CD4-positive, alpha-beta T cell treated with Interleukin-15 for 4 hours (primary cell): Measurements from ENCODE around the gene CSNK2B.
"Not testable (repeated sequence)": the region's sequence is repeated elsewhere in the genome, so short reads cannot be mapped to it uniquely, and the experiment has no call there.

Experiments
- DNase-seq: peaks from one replicate; pipeline ENCODE4 v3.0.0-alpha.2; 2020; ENCODE audit warnings: low spot score

CSNK2B gene

DNA sequence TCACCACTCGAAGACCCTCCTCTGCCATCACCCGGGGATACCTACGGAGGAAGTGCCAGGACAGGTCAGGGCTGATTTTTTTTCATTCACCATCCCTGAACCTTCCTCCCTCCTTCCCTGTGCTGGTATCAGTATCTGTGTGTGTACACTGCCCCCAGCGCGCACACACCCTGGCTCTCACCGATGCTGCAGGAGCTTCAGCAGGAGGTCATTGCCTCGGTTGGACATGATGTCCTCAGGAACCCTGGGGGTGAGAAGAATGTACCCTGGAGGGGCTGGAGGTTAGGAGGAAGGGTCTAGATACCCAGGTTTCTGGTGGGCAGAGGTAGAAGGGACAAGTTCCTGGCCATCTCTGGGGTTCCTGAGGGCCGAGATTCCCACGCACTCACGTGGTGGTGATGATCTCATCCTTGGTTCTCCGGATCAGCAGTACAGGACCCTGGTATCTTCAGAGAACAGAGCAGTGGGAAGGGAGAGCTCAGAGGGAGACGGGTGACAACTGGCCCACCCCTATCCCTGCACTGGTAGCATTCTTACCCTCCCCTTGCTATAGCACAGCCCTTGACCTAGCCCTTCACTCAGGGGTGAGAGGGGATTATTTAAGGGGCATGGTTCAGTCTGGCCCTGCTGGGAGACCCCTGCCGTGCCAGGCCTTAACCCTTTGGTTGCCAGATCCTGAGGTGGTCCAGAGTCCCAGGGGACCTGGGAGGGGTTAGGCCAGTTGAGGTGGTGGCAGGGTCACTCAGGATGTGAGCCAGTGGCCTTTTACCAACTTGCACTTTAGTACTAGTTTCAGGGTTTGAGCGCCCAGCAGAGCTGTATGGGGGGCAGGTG, 22.2 kb downstream of the CSNK2B start:
- DNase-seq, result no peak

- no peak for DNase-seq
These were observed 23.6 kb downstream of the CSNK2B start for GRCh38 chr6:31689249-31690110.

GRCh38 chr6:31690231-31691077, 24.6 kb downstream of the CSNK2B start:
- DNase-seq, result no peak

DNA sequence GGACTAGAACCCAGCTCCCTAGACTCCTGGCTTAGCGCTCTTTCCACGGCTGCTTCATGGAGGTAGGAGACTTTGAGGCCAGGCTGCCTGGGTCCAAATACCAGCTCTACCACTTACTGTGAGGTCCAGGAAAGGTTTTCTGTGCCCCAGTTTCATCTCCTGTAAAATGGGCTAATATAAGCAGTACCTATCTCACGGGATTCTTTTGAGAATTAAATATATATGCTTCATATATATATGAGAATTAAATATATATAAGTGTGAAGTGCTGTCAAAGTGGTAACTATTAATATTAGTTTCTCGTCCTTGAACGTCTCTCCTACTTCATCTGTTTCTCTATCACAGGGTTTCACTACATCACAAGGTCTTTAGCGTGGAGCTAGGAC, 25.2 kb downstream of the CSNK2B start:
- no peak for DNase-seq

- DNase-seq, result no peak
These were observed 25.8 kb downstream of the CSNK2B start for GRCh38 chr6:31691564-31692108.

DNA sequence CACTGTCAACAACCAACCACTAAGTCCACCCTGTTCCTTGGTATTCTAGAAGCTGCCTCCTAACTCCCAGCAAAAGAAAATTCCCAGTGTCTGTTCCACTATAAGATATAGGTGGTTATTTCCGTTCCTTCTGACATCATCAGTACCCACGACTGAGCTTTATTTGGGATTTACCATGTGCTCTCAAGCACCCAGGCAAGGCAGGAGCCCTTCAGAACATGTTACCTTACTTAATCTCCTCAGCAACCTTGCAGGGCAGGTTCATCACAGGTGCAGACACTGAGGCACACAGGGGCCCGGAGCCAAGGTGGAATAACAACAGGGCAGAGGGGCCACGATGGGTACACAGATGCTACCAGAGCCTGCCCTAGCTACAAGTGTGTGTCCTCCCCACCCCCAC, 26.5 kb downstream of the CSNK2B start:
- no peak for DNase-seq

- no peak for DNase-seq
These were observed 27.0 kb downstream of the CSNK2B start for GRCh38 chr6:31692886-31693285.

DNA sequence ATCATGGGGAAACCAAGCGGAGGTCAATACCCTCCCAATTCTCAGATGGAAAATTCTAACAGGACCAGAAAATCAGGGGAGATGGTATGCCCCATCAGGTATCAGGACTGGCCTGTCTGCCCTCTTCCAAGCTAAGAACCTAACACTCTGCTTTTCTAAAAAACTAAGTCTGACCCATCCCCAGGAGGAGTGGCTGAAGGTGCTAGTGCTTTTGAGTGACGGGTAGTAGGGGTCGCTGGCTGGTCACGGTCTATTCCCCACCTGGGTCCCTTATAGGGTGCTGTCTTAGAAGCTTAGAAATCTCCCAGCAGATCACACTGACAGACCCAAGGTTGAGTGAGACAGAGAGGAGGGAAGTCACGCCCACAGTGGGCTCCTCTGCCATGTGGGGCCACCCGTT, 27.7 kb downstream of the CSNK2B start:
- DNase-seq, result no peak

- no peak for DNase-seq
These were observed 31.7 kb downstream of the CSNK2B start for GRCh38 chr6:31697555-31697954.

- DNase-seq, result no peak
These were observed 35.0 kb downstream of the CSNK2B start for GRCh38 chr6:31700740-31701401.

GRCh38 chr6:31701666-31702404, 36.0 kb downstream of the CSNK2B start:
- no peak for DNase-seq

DNA sequence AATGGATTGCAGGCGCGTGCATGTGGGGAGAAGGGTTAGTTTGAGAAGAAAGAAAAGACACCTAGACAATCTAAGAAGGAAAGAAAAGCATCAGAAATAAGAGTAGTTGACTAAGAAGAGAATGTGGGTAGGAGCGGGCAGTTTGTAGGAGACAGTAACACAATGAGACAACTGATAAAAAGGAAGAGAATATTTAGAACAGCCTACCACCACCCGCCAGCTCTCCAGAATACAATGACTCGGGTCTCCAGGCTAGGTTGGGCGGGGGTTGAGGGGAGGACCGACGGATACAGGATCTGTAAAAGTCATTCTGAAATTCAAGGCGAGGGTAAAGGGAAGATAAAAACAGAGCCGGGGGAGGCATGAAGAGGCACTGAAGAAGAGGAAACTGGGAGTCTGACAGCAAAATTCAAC, 36.5 kb downstream of the CSNK2B start:
- DNase-seq, result no peak

DNA sequence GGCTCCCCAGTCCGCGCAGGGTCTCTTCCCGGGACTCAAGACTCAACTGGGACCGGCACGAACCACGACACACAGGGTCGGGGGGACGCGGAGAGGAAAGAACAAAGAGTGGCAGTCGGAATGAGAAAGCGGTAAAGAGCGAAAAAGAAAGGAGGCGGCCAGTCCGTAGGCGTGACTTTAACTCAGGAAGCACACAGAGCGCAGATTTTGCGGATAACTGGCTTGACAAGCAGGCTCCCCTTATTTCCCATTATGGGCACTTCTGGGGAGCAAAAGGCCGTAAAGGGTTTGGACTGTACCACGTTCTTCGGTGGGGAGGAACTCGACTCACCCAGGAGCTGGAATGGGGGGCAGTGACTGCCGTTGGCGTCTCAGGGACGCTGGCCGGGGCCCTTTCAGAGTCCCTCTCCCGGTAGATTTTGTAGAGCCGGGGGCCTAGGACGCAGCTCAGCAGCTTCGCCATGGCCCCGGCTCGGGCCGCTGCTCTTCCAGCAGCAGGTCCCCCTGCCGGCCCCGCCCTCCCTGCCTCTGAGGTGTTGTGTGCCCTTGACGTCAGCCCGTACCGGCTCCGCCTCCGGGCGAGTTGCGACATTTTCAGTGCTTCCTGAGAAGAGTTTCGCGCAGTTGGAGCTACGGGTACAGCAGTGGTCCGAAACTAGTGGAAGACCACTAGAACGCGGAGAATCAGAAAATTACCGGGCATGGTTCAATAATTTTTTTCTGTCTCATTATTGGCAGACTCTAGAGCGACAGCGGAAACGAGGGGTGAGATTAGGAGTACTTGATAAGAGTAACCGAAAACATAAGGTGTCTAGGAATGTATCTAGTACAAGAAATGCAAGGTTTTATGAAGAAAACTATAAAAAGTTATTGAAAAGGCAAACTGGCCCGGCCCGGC, 37.2 kb downstream of the CSNK2B start, which contains the start of gene ABHD16A:
Gene ABHD16A, minus strand, starts transcription at position 506 of the 898 bp plus-strand sequence. Its CDS starts 43 bp downstream, at position 463.
- DNase-seq, result peak; percentile 97

DNA sequence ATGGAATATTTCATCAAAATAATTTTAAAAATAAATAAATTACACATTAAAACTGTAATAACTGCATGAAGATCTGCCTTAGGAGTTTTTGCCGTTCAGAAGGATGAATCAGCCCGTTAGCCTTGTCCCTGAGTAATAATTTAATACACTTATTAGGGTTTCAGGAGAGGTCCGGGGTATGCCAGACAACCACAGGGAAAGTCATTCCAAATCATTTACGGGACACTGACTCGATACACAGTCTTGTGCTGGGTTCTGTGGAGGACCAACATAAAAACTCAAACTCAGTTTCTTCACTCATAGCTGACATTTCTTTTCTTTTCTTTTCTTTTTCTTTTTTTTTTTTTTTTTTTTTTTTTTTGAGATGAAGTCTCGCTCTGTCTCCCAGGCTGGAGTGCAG, 40.1 kb downstream of the CSNK2B start:
- no peak for DNase-seq

- DNase-seq, result no peak
These were observed 40.7 kb downstream of the CSNK2B start, which contains the start of gene LY6G6F for GRCh38 chr6:31706599-31706998. Gene LY6G6F (plus strand): TSS chr6:31706866. CDS start chr6:31706907, 41 bp downstream.

DNA sequence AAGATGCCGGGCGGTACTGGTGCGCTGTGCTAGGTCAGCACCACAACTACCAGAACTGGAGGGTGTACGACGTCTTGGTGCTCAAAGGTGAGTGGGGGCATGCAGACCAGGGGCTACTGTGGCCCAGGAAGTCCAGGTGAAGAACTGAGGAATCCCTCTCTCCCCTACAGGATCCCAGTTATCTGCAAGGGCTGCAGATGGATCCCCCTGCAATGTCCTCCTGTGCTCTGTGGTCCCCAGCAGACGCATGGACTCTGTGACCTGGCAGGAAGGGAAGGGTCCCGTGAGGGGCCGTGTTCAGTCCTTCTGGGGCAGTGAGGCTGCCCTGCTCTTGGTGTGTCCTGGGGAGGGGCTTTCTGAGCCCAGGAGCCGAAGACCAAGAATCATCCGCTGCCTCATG, 41.8 kb downstream of the CSNK2B start:
- DNase-seq, result no peak

DNA sequence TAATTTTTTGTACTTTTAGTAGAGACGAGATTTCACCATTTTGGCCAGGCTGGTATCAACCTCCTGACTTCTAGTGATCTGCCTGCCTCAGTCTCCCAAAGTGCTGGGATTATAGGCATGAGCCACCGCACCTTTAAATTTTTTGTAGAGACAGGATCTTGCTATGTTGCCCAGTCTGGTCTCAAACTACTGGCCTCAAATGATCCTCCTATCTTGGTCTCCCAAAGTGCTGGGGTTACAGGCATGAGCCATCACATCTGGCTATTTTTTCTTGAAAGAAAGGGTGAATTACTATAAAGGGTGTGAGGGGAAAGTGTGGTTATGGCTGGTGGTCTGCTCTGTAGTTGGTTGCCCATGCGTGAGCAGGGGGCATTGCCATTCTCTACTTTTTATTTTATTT, 42.3 kb downstream of the CSNK2B start:
- no peak for DNase-seq

DNA sequence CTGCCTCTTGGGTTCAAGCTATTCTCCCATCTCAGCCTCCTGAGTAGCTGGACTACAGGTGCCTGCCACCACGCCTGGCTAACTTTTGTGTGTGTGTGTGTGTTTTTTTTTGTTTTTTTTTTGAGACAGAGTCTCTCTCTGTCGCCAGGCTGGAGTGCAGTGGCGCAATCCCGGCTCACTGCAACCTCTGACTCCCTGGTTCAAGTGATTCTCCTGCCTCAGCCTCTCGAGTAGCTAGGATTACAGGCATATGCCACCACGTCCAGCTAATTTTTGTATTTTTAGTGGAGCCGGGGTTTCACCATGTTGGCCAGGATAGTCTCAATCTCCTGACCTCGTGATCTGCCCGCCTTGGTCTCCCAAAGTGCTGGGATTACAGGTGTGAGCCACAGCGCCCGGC, 43.3 kb downstream of the CSNK2B start:
- not testable (repeated sequence) for DNase-seq

GRCh38 chr6:31710523-31711219, 44.8 kb downstream of the CSNK2B start:
- no peak for DNase-seq
